ENCODE results near the gene FBN3. TPM values are rescaled to one million over a fixed set of nuclear protein-coding genes. Genes with fewer than 3 reads are reported as not detected.

FBN3 gene
- total and polyA plus RNA-seq, 2 donors (not counting 1 experiment from before 2014, with no cell fraction given), result not detected

GRCh38 chr19:8150998-8151766, 1.8 kb upstream of the FBN3 start:
- Histone ChIP-seq H3K9me3 (ENCODE audit: control extremely low read depth in 1 of 3, control insufficient read depth in 2 of 3, insufficient read depth in 1 of 3, low read length in 2 of 3) (peaks cover 0 to 4% (median 0%) of the 10 kb centered on the region in 3 donors), H3K4me1 (ENCODE audit: control insufficient read depth in 2 of 2, insufficient read depth in 2 of 2, low read length in 2 of 2) (peaks cover 8 to 16% of the 10 kb centered on the region in 2 donors), H4K20me1 (ENCODE audit: control insufficient read depth, insufficient read depth, low read length, poor library complexity, severe bottlenecking) (no peaks in the 10 kb centered on the region), H3K9ac (ENCODE audit: low read length) (no peak overlapping the region), H2AFZ (ENCODE audit: insufficient read depth, low read depth, low read length, poor library complexity, severe bottlenecking) (no peak overlapping the region), H3K79me2 (ENCODE audit: control insufficient read depth, insufficient read depth, low read length) (no peaks in the 10 kb centered on the region), H3K27ac (ENCODE audit: low read length in 2 of 2) (no peak overlapping the region), H3K4me2 (replicated peaks; ENCODE audit: low read depth, low read length, poor library complexity, severe bottlenecking) (no peak overlapping the region), H3K4me3 (ENCODE audit: control extremely low read depth in 1 of 5, extremely low read depth in 1 of 5, insufficient read depth in 1 of 5, low read depth in 2 of 5, low read length in 4 of 5) (no peak overlapping the region), H3K27me3 (replicated peaks in 1 of 4; ENCODE audit: control extremely low read depth in 1 of 4, control insufficient read depth in 3 of 4, insufficient read depth in 4 of 4, low read length in 3 of 4) (peaks cover 0 to 65% (median 22%) of the 10 kb centered on the region in 4 experiments), H3K36me3 (replicated peaks in 1 of 2; ENCODE audit: control extremely low read depth in 1 of 2, control insufficient read depth in 1 of 2, extremely low read depth in 1 of 2, insufficient read depth in 2 of 2, low read length in 1 of 2) (no peaks in the 10 kb centered on the region)
- H3K9me3 Mint-ChIP-seq (ENCODE audit: insufficient read depth), result no peaks in the 10 kb centered on the region
- CTCF ChIA-PET, result interaction anchor here (0.6 kb wide), 1 partner anchor 101 kb away, joined by 3 read pairs; no protein-coding TSS in a partner anchor
- TF ChIP-seq EZH2 (IDR thresholded peaks at IDR 0.05; ENCODE audit: borderline replicate concordance, insufficient read depth, low read depth, low read length, poor library complexity, severe bottlenecking) (no peak), CTCF (IDR thresholded peaks at IDR 0.05) (no peak)
- no peak overlapping the region for H3K4me3 Mint-ChIP-seq
- H3K27ac Mint-ChIP-seq, result no peak overlapping the region
- intact Hi-C loops (cut with micrococcal nuclease), result loop anchor here (5.0 kb wide), 1 partner anchor 584 kb away; no protein-coding TSS in a partner anchor
- peaks cover 17% of the 10 kb centered on the region for H3K4me1 Mint-ChIP-seq
- WGBS (ENCODE audit: insufficient coverage), result 86% methylated on average over 15 of the region's 15 CpGs
- POLR2A ChIA-PET, result no interaction called here
- peaks cover 58% of the 10 kb centered on the region for H3K27me3 Mint-ChIP-seq
- no peak for DNase-seq
- ATAC-seq (ENCODE audit: low read depth), result no peak

Measured in B cell (primary cell).